HCT116 (cell line): ENCODE measurements around the gene SYNE1.

Experiments used
- CTCF ChIP-seq, 3 experiments: fragments of 200-600 bp in 1 of 3; sonication (generic) in 1 of 3; IDR thresholded peaks in 2 of 3; conservative IDR thresholded peaks in 1 of 3; 2 replicates each; pipeline ENCODE4 v1.5.1; 2012 to 2017; ENCODE audit warnings: low read depth in 2 of 3, low read length in 2 of 3, antibody characterized with exemption in 1 of 3, borderline replicate concordance in 1 of 3, control low read depth in 1 of 3, mild to moderate bottlenecking in 1 of 3, mixed read lengths in 1 of 3, mixed run types in 1 of 3, moderate library complexity in 1 of 3; ENCODE audit not compliant: insufficient read depth in 1 of 3
- POLR2A ChIP-seq: IDR thresholded peaks from 2 replicates; pipeline ENCODE4 v1.7.0; 2011; ENCODE audit warnings: borderline replicate concordance; ENCODE audit not compliant: insufficient read depth, insufficient read length; ENCODE audit errors: extremely low read depth
- POLR2AphosphoS5 ChIP-seq: IDR thresholded peaks from 2 replicates; pipeline ENCODE4 v1.6.1; 2011; ENCODE audit warnings: mild to moderate bottlenecking, low read depth, low read length, moderate library complexity
- SIN3A ChIP-seq: IDR thresholded peaks from 2 replicates; pipeline ENCODE4 v1.6.1; 2012; ENCODE audit warnings: low read depth

GRCh38 chr6:152119831-152120230 lies 517.3 kb downstream of the SYNE1 start:
- TF ChIP-seq CTCF (IDR thresholded peaks at IDR 0.05 in 2 of 3, conservative IDR thresholded peaks at IDR 0.05 in 1 of 3; ENCODE audit: borderline replicate concordance in 1 of 3, insufficient read depth in 1 of 3, low read depth in 2 of 3, low read length in 2 of 3) (no peak), POLR2A (no peak), SIN3A (no peak), POLR2AphosphoS5 (no peak)
